Measurements from ENCODE around the gene GGN. TPM values are rescaled to one million over a fixed set of nuclear protein-coding genes. Genes with fewer than 3 reads are reported as not detected.
"Not testable (repeated sequence)": the region's sequence is repeated elsewhere in the genome, so short reads cannot be mapped to it uniquely, and the experiment has no call there.

Gene GGN
- polyA plus RNA-seq, 4 donors: 0.27 to 1.5 (median 0.69) TPM

- no peak for DNase-seq (ENCODE audit: low read depth in 4 of 4, low spot score in 2 of 4)
Observed at GRCh38 chr19:38367041-38367440, 20.8 kb downstream of the GGN start.

- DNase-seq (ENCODE audit: low read depth in 4 of 4, low spot score in 2 of 4): not testable (repeated sequence)
Observed at GRCh38 chr19:38362946-38363688, 24.7 kb downstream of the GGN start.

GRCh38 chr19:38362076-38362945 is 25.5 kb downstream of the GGN start:
- DNase-seq (ENCODE audit: low read depth in 4 of 4, low spot score in 2 of 4): peak in 3 of 4 donors; percentile 38 to 72 (median 51)

GRCh38 chr19:38361633-38362075 is 26.2 kb downstream of the GGN start:
- peak in 2 of 4 donors; percentile 59 to 71 for DNase-seq (ENCODE audit: low read depth in 4 of 4, low spot score in 2 of 4)

GRCh38 chr19:38360839-38361631 is 26.8 kb downstream of the GGN start:
- DNase-seq (ENCODE audit: low read depth in 4 of 4, low spot score in 2 of 4): no peak

- DNase-seq (ENCODE audit: low read depth in 4 of 4, low spot score in 2 of 4): no peak
Observed at GRCh38 chr19:38360351-38360750, 27.5 kb downstream of the GGN start.

- DNase-seq (ENCODE audit: low read depth in 4 of 4, low spot score in 2 of 4): no peak
Observed at GRCh38 chr19:38359242-38360021, 28.4 kb downstream of the GGN start.

GRCh38 chr19:38358071-38358470 is 29.8 kb downstream of the GGN start:
- no peak for DNase-seq (ENCODE audit: low read depth in 4 of 4, low spot score in 2 of 4)

- no peak for DNase-seq (ENCODE audit: low read depth in 4 of 4, low spot score in 2 of 4)
Observed at GRCh38 chr19:38355728-38356725, 31.8 kb downstream of the GGN start.

GRCh38 chr19:38352611-38353010 is 35.2 kb downstream of the GGN start:
- DNase-seq (ENCODE audit: low read depth in 4 of 4, low spot score in 2 of 4): no peak

- no peak for DNase-seq (ENCODE audit: low read depth in 4 of 4, low spot score in 2 of 4)
Observed at GRCh38 chr19:38351865-38352395, 35.9 kb downstream of the GGN start.

GRCh38 chr19:38350883-38351282 is 37.0 kb downstream of the GGN start:
- DNase-seq (ENCODE audit: low read depth in 4 of 4, low spot score in 2 of 4): no peak

- no peak for DNase-seq (ENCODE audit: low read depth in 4 of 4, low spot score in 2 of 4)
Observed at GRCh38 chr19:38346837-38347236, 41.0 kb downstream of the GGN start.

- no peak for DNase-seq (ENCODE audit: low read depth in 4 of 4, low spot score in 2 of 4)
Observed at GRCh38 chr19:38340927-38341326, 46.9 kb downstream of the GGN start.

- not testable (repeated sequence) for DNase-seq (ENCODE audit: low read depth in 4 of 4, low spot score in 2 of 4)
Observed at GRCh38 chr19:38339011-38339410, 48.8 kb downstream of the GGN start.

GRCh38 chr19:38337360-38337653 is 50.5 kb downstream of the GGN start:
- DNase-seq (ENCODE audit: low read depth in 4 of 4, low spot score in 2 of 4): no peak

- DNase-seq (ENCODE audit: low read depth in 4 of 4, low spot score in 2 of 4): peak in 3 of 4 donors; percentile 75 to 84 (median 80)
Observed at GRCh38 chr19:38336638-38337359, 51.0 kb downstream of the GGN start.

Measured in left renal cortex interstitium (tissue), 4 donors.